HG02981 (cell line): ENCODE results near the gene SEC24D.
"Not testable (repeated sequence)": the region's sequence is repeated elsewhere in the genome, so short reads cannot be mapped to it uniquely, and the experiment has no call there.

Experiments used
- ATAC-seq: cut with Tn5 transposase; IDR thresholded peaks from one replicate; pipeline ENCODE4 v1.9.1; 2021; ENCODE audit warnings: mild to moderate bottlenecking, moderate library complexity; ENCODE audit not compliant: unreplicated experiment

Gene SEC24D

DNA sequence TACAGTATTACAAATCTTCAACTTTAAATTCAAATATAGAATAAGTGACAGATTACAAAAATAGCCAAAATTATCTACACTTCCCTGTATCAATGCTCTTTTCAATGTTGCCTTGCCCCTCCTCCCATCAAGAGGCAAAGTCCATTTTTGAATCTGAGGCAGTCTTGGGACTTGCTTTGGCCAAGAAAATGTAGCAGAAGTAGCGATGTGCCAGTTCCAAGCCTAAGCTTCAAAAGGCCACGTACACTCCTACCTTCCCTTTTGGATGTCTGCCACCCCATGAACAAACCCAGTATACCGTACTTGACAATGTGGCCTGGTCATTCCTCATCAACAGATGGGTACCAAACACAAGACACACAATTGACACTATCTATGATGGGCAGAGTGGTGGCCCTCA, 24.1 kb downstream of the SEC24D start:
- no peak for ATAC-seq

DNA sequence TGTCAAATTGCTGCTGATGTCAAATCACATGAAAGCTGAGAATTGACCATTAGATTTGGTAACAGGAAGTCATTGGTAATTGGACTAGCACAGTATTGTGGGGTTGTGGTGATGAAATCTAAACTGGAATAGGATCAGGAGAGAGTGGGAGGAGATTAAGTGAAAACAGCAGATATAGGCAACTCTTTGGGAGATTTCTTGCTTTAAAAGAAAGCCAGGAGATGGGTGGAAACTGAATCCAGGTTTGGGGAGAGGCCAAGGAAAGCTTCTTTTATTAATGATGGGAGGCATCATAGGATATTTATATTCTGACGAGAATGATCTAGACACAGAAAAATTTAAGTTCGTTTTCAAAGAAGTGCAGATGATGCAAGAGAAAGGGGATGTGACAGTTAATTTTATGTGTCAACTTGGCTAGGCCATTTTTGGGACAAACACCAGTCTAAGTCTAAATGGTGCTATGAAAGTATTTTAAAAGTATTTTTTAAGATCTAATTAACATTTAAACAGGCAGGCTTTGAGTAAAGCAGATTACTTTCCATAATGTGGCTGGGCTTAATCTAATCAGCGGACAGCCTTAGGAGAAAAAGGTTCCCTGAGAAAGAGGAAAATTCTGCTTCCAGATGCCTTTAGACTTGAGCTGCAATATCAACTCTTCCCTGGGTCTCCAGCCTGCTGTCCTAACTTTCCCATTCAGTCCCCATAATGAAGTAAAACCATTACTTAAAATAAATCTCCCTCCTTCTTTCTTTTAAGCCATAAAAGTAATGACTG, 24.7 kb downstream of the SEC24D start:
- ATAC-seq = no peak

DNA sequence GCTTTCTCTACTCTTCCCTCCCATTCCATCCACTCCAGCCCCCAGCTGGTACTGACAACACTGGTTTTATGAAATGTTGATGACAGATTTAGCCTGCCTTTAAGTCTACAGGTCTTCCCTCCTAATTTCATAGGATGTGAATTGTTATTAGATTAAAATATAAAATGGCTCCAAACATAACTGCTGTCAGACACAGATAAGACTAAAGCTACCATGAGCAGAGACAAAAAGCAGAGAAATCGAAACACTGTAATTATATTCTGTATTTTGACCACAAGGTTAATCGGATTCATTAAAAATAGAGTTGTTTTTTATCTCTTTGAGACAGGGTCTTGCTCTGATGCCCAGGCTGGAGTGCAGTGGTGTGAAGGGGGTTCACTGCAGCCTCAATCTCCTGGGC, 28.3 kb downstream of the SEC24D start:
- no peak for ATAC-seq

DNA sequence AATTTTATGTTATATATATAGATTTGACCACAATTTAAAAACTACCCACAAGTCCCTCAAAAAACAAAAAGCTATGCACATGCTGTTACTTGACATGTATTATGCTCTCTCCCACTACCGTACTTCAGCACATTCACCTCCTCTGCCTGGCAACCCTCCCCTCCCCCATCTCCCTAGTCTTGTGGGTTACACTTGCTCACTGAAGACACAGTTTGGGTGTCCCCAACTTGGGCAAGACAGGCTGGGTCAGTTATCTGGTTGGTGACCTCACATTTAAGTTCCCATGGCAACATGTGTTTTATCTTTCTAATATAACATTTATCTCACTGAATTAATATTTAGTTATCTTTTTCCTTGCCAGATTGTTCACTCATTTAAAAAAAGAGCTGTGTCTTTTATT, 32.7 kb downstream of the SEC24D start:
- no peak for ATAC-seq

DNA sequence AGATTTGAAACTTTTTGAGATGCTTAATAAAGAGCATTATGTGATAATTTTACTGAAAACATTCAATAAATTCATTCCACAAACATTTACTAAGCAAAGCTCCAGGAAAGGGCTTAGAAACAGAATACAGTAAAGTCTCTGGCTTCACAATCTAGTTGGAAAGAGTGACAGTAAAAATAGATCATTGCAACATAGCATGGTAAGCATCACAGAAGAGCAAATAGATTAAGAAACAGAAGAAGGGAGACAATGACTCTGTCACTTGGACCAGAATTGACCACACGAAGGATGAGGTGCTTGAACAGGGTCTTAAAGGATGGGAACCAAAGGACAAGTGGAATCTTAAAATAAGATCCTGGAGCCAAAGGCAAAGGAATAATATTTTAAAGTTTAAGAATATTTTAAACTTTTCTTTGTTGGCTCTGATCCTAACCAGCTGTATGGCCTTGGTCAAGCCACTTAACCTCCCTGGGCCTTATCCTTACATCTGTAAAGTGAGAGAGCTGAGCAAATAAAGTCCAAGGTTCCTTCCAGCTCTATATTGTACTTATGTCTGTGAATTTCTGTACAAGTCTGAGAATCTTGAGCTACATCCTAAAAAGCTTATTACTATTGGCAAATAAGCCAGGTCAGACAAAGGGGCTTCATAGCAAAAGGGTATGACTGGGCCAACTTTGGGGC, 33.9 kb downstream of the SEC24D start:
- no peak for ATAC-seq

DNA sequence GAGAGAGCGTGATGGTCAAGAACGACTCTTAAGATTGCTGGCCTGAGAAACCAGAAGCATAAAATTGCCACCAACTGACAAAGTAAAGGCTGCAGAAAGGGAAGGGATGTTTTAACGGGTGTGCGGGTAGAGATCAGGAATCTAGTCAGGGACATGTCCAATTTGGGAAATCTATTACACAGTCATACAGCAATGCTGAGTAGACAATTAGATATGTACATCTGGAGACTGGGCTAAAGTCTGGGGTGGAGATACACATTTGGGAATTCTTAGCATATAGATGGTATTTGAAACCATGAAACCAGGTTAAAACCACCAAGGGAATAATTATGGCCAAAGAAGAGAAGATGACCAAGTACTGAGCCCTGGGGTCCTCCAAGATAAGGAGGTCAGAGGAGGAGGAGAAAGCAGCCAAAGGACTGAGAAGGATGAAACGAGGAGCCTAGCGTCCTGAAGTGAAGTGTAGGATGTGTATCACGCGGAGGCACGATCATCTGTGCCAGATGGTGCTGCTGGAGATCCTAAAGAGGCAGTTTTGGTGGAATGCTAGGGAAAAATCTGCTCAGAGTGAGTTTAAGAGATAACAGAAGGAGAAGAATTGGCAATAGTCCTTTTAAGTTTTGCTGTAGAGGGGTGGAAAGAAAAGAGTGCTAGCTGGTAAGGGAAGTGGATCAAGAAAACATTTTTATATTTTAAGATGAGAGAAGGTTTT, 36.5 kb downstream of the SEC24D start:
- no peak for ATAC-seq

DNA sequence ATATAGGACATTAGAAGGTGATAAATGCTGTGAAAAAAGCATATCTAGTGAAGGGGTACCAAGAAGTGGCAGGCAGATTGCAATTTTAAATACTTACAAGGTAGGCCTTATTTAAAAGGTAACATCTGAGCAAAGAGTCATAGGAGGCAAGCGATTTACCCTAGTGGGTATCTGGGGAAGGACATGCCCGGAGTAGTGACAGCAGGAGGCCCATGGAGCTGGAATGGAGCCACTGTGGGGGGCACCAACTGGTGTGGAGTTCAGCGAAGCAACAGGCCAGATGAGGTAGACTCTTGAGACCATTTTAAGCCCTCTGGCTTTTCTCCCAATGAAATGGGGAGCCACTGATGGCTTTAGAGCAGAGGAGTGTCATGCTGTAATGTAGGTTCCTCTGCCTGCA, 37.3 kb downstream of the SEC24D start:
- ATAC-seq = no peak

DNA sequence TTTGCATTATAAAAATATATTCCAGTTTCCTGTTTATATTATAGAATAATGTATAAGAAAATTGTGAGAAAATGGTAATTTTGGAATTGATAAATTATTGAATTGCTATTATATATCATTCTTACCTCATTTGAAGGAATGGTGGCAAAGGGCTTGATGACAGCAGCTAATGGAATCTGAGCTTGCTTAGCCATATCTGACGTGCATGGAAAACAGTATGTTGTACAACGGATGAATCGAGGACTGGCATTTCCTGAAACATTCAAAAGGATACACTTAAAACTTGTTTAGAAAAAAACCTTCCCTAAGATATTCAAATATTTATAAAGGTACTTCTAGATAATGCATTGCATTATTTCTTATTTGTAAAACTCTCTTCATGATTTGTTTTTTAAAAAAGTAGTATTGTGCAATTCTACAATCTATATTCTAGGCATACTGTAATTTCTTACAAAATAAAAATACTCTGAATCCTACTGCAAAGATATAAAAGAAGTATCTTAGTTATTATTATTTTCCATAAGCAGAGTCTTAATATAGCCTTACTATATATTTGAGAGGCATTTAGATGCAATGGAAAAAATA, 38.3 kb downstream of the SEC24D start:
- no peak for ATAC-seq

DNA sequence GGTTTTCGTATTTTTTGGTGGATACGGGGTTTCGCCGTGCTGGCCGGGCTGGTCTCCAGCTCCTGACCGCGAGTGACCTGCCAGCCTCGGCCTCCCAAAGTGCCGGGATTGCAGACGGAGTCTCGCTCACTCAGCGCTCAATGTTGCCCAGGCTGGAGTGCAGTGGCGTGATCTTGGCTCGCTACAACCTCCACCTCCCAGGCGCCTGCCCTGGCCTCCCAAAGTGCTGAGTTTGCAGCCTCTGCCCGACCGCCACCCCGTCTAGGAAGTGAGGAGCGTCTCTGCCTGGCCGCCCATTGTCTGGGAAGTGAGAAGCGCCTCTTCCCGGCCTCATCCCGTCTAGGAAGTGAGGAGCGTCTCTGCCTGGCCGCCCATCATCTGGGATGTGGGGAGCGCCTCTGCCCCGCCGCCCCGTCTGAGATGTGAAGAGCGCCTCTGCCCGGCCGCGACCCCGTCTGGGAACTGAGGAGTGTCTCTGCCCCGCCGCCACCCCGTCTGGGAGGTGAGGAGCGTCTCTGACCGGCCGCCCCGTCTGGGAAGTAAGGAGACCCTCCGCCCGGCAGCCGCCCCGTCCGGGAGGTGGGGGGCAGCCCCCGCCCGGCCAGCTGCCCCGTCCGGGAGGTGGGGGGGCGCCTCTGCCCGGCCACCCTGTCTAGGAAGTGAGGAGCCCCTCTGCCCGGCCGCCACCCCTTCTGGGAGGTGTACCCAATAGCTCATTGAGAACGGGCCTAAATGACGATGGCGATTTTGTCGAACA, 44.1 kb downstream of the SEC24D start:
- ATAC-seq = not testable (repeated sequence)

DNA sequence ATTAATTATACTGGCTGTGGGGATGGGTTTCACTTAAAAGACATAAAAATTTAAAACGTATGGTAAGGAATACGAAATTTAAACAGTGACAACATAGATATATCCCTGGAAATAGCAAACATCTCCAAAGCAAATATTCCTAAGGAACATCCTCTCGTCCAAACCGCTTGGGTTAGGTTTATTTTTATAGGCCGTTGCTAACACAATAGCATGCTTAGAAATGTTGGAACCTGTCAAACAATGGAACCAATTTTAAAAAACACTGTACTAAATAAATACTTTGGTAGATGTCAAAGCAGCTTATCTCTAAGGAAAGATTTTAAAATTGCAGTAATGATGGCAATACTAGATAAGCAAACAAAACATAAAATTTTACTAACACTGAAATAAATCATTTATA, 45.4 kb downstream of the SEC24D start:
- ATAC-seq = no peak

DNA sequence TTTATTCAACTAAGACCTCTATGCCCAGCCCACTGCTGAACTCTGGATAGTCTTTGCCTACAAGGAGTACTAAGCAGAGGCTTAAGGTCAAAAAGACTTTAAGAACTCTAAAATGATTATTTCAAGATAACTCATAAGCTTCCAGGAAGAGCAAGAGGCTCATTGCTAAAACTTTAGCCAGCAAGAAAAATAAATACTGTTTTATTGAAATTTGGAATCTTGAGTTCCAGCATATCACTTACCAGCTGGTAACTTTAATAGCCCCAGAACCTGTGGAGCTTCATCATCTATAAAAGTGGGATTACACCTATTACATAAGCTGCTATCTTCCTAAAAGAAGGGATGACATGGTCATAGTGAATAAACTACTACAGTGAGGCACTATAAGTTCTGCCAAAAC, 47.0 kb downstream of the SEC24D start:
- no peak for ATAC-seq

DNA sequence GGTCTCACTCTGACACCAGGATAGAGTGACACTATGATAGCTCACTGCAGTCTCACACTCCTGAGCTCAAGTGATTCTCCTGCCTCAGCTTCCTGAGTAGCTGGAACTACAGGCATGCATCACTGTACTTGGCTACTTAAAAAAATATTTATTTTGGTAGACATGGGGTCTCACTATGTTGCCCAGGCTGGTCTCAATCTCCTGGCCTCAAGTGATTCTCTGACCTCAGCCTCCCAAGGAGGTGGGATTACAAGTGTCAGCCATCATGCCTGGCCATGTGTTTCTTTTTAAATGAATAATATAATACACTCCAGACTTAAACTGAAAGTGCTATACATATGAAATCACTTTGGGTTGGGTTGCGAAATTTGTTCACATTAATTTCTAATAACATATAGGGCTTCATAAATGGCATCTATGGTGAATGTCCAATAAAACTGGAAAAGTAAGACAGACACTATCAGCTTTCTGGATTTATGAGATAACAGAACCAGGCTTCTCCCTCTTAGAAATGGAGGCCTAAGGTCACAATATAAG, 48.0 kb downstream of the SEC24D start:
- ATAC-seq = no peak

DNA sequence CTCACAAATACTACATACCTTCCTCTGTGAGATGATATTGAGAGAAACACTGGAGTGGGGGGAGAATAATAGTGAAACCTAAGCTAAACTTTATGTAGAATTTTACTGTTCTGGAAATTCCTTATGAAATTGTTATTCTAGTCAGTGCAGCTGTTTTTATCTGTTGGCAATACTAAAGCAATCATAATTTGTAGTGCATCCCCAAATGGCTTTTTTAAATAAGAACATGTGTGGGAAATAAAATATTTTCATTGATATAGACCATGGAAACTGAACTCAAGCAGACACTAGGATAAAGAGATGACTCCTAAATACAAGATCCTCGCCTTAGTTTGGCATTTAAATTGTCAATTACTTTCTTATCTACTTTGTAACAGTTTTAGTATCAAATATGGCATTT, 51.1 kb downstream of the SEC24D start:
- no peak for ATAC-seq

DNA sequence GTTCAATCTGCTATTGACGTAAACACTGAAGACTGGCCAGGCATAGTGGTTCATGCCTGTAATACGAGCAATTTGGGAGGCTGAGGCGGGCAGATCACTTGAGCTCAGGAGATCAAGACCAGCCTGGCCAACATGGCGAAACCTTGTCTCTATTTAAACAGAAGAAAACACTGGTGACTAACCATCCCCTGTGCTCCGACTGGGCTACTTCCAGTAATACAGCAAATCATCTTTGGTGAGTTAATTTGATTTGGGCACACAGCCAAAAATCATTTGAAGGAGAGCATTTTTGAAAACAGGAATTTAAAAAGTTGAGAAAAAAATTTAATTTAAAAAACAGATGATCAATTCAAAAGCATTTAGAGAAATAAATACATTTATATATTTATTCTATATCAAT, 52.0 kb downstream of the SEC24D start:
- no peak for ATAC-seq

DNA sequence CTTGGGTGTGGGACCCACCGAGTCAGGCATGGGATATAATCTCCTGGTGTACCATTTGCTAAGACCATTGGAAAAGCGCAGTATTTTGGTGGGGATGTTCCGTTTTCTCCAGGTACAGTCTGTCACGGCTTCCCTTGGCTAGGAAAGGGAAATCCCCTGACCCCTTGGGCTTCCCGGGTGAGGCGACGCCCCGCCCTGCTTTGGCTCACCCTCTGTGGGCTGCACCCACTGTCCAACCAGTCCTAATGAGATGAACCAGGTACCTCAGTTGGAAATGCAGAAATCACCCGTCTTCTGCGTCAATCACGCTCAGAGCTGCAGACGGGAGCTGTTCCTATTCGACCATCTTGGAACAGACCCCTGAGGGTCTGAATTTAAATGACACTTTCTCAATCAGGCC, 53.0 kb downstream of the SEC24D start:
- not testable (repeated sequence) for ATAC-seq

DNA sequence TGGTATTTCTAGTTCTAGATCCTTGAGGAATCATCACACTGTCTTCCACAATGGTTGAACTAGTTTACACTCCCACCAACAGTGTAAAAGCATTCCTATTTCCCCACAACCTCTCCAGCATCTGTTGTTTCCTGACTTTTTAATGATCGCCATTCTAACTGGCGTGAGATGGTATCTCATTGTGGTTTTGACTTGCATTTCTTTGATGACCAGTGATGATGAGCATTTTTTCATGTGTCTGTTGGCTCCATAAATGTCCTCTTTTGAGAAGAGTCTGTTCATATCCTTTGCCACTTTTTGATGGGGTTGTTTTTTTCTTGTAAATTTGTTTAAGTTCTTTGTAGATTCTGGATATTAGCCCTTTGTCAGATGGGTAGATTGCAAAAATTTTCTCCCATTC, 58.3 kb downstream of the SEC24D start:
- ATAC-seq = not testable (repeated sequence)

DNA sequence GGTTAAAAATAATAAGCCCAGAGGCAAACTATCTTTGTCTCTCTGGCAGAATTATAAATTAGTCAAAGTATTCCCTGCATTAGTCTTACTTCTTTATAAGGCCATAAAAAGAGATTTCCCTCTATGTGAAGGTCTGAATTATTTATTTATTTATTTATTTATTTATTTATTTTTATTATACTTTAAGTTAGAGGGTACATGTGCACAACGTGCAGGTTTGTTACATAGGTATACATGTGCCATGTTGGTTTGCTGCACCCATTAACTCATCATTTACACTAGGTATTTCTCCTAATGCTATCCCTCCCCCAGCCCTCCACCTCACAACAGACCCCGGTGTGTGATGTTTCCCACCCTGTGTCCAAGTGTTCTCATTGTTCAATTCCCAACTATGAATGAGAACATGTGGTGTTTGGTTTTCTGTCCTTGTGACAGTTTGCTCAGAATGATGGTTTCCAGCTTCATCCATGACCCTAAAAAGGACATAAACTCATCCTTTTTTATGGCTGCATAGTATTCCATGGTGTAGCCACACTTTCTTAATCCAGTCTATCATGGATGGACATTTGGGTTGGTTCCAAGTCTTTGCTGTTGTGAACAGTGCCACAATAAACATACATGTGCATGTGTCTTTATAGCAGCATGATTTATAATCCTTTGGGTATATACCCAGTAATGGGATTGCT, 58.8 kb downstream of the SEC24D start:
- not testable (repeated sequence) for ATAC-seq

DNA sequence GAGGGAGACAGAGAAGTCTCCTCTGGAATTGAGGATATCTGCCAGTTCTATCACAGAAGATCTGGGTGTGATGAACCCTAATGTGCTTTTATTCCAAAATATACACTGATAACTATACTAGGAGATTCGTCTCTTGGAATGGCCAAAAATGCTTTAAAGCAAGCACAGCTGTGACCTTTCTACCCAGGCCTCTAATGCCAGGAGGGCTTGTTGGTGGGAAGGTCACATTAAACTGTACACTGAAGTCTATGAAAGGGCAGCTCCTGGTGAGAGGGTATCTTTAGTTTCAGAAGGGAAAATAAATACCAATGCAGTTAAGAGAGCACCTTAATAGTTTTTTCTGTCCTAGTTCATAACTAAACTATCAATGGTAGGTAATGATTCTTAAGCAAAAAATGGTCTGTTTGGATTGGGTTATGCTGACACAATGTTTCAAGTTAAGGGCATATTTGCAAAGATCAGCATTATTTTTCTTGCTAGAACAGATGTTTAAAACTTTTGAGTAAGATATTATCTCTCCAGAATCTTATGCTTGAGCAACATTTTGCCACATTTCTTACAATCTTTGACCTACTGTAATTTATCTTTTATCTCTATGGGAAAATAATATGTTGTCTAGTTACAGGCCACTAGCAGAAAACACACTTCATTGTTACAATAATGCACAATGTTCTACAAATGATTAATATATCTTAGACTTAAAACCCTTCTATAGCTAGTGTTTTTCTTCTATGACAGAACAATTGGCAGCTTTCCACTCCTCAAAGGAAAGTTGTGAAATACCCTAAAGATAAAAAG, 59.6 kb downstream of the SEC24D start:
- ATAC-seq = no peak

DNA sequence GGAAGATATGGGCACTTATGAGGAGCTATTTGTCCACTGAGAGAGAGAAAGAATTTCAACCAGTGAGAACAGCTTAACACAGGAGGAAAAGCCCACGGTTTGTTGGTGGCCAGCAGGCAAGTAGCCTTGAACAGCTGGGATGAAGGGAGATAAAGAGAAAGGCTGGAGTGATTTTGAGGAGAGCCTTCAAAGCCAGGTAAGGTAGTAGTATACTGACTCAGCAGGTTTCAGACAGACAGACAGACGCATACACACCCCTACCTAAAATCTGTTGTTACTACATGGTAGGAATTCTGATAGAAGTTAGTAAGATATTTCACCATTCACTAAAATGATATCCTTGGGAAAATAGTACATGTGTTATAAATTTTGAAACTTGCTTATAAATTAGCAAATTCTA, 60.5 kb downstream of the SEC24D start:
- ATAC-seq = no peak
